ENCODE results near the gene INSC. TPM values are rescaled to one million over a fixed set of nuclear protein-coding genes. Genes with fewer than 3 reads are reported as not detected.

The INSC gene
- total RNA-seq, 1 experiment from 2014 or later = 0.17 TPM

DNA sequence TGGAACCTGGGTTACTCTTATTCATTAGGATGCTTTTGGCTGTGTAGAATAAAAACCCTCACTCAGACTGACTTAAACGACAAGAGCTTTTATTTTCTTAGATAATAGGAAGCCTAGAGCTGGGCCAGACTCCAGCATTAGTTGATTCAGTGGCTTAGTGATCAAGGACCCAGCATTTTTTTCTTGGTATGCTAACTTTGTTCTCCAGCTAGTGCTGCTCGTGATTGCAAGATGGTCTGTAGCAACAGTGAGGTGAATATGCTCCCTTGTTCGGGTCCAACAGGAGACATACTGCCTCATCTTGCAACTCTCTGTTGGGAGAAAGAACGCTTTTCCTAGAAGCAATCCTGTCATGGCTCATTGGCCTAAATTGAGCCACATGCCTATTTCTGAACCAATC, 33.4 kb downstream of the INSC start:
- TF ChIP-seq, protein P1, sequence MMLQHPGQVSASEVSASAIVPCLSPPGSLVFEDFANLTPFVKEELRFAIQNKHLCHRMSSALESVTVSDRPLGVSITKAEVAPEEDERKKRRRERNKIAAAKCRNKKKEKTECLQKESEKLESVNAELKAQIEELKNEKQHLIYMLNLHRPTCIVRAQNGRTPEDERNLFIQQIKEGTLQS (IDR thresholded peaks at IDR 0.05) = no peak
- TF ChIP-seq, protein P2, sequence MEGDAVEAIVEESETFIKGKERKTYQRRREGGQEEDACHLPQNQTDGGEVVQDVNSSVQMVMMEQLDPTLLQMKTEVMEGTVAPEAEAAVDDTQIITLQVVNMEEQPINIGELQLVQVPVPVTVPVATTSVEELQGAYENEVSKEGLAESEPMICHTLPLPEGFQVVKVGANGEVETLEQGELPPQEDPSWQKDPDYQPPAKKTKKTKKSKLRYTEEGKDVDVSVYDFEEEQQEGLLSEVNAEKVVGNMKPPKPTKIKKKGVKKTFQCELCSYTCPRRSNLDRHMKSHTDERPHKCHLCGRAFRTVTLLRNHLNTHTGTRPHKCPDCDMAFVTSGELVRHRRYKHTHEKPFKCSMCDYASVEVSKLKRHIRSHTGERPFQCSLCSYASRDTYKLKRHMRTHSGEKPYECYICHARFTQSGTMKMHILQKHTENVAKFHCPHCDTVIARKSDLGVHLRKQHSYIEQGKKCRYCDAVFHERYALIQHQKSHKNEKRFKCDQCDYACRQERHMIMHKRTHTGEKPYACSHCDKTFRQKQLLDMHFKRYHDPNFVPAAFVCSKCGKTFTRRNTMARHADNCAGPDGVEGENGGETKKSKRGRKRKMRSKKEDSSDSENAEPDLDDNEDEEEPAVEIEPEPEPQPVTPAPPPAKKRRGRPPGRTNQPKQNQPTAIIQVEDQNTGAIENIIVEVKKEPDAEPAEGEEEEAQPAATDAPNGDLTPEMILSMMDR (IDR thresholded peaks at IDR 0.05 in 2 of 3, conservative IDR thresholded peaks at IDR 0.05 in 1 of 3; ENCODE audit: borderline replicate concordance in 1 of 3, insufficient read depth in 1 of 3, low read depth in 2 of 3, low read length in 2 of 3) = no peak
- TF ChIP-seq, protein P3, sequence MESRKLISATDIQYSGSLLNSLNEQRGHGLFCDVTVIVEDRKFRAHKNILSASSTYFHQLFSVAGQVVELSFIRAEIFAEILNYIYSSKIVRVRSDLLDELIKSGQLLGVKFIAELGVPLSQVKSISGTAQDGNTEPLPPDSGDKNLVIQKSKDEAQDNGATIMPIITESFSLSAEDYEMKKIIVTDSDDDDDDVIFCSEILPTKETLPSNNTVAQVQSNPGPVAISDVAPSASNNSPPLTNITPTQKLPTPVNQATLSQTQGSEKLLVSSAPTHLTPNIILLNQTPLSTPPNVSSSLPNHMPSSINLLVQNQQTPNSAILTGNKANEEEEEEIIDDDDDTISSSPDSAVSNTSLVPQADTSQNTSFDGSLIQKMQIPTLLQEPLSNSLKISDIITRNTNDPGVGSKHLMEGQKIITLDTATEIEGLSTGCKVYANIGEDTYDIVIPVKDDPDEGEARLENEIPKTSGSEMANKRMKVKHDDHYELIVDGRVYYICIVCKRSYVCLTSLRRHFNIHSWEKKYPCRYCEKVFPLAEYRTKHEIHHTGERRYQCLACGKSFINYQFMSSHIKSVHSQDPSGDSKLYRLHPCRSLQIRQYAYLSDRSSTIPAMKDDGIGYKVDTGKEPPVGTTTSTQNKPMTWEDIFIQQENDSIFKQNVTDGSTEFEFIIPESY (IDR thresholded peaks at IDR 0.05; ENCODE audit: extremely low read depth, insufficient replicate concordance, low read length) = no peak
- no peak for TF ChIP-seq SP1 (IDR thresholded peaks at IDR 0.05; ENCODE audit: low read depth)
- no peak for TF ChIP-seq SRF (IDR thresholded peaks at IDR 0.05; ENCODE audit: low read depth)
- no peak for TF ChIP-seq ELF1 (IDR thresholded peaks at IDR 0.05; ENCODE audit: borderline replicate concordance, low read depth)
- TF ChIP-seq, protein P4, sequence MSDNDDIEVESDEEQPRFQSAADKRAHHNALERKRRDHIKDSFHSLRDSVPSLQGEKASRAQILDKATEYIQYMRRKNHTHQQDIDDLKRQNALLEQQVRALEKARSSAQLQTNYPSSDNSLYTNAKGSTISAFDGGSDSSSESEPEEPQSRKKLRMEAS (IDR thresholded peaks at IDR 0.05) = no peak
- TF ChIP-seq FOSL1 (IDR thresholded peaks at IDR 0.05; ENCODE audit: low read depth) = no peak
- TF ChIP-seq CBX3 (IDR thresholded peaks at IDR 0.05; ENCODE audit: low read depth) = no peak
- no peak for TF ChIP-seq JUND (IDR thresholded peaks at IDR 0.05)
- no peak for TF ChIP-seq POLR2AphosphoS5 (IDR thresholded peaks at IDR 0.05; ENCODE audit: low read depth, low read length)
- no peak for TF ChIP-seq CEBPB (IDR thresholded peaks at IDR 0.05; ENCODE audit: low read depth)
- TF ChIP-seq EZH2 (IDR thresholded peaks at IDR 0.05) = no peak
- no peak for TF ChIP-seq RAD21 (IDR thresholded peaks at IDR 0.05; ENCODE audit: low read depth)
- TF ChIP-seq, protein P5, sequence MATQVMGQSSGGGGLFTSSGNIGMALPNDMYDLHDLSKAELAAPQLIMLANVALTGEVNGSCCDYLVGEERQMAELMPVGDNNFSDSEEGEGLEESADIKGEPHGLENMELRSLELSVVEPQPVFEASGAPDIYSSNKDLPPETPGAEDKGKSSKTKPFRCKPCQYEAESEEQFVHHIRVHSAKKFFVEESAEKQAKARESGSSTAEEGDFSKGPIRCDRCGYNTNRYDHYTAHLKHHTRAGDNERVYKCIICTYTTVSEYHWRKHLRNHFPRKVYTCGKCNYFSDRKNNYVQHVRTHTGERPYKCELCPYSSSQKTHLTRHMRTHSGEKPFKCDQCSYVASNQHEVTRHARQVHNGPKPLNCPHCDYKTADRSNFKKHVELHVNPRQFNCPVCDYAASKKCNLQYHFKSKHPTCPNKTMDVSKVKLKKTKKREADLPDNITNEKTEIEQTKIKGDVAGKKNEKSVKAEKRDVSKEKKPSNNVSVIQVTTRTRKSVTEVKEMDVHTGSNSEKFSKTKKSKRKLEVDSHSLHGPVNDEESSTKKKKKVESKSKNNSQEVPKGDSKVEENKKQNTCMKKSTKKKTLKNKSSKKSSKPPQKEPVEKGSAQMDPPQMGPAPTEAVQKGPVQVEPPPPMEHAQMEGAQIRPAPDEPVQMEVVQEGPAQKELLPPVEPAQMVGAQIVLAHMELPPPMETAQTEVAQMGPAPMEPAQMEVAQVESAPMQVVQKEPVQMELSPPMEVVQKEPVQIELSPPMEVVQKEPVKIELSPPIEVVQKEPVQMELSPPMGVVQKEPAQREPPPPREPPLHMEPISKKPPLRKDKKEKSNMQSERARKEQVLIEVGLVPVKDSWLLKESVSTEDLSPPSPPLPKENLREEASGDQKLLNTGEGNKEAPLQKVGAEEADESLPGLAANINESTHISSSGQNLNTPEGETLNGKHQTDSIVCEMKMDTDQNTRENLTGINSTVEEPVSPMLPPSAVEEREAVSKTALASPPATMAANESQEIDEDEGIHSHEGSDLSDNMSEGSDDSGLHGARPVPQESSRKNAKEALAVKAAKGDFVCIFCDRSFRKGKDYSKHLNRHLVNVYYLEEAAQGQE (IDR thresholded peaks at IDR 0.05; ENCODE audit: low read depth) = no peak
- no peak for TF ChIP-seq ZFX (IDR thresholded peaks at IDR 0.05)
- no peak for TF ChIP-seq TCF7L2 (IDR thresholded peaks at IDR 0.05; ENCODE audit: borderline replicate concordance, extremely low read depth, insufficient read depth, insufficient read length)
- TF ChIP-seq SIN3A (IDR thresholded peaks at IDR 0.05; ENCODE audit: low read depth) = no peak
- ATAC-seq (no peak), DNase-seq (ENCODE audit: low read depth, low spot score) (no peak)
- Histone ChIP-seq H3K4me3 (replicated peaks in 1 of 2; ENCODE audit: low read depth in 1 of 2, low read length in 2 of 2) (no peak overlapping the region), H3K9ac (ENCODE audit: low read length) (no peak overlapping the region), H2AFZ (ENCODE audit: low read depth, low read length, poor library complexity, severe bottlenecking) (no peak overlapping the region), H3K36me3 (ENCODE audit: control insufficient read depth in 1 of 2, insufficient read depth in 2 of 2, low read length in 2 of 2) (no peaks in the 10 kb centered on the region), H3K27me3 (ENCODE audit: insufficient read depth, low read length) (no peaks in the 10 kb centered on the region), H3K27ac (ENCODE audit: low read depth, low read length) (no peak overlapping the region), H3K4me1 (ENCODE audit: control insufficient read depth in 1 of 2, insufficient read depth in 2 of 2, low read length in 2 of 2) (peaks cover 0 to 6% of the 10 kb centered on the region in 2 experiments; a peak in 1 of 4 replicates), H3K4me2 (ENCODE audit: low read length) (no peak overlapping the region), H4K20me1 (ENCODE audit: insufficient read depth) (no peaks in the 10 kb centered on the region), H3K9me2 (ENCODE audit: insufficient read depth) (no peaks in the 10 kb centered on the region), H3K79me2 (ENCODE audit: insufficient read depth, low read length) (no peaks in the 10 kb centered on the region), H3K9me3 (ENCODE audit: control insufficient read depth in 1 of 2, insufficient read depth in 1 of 2, low read depth in 1 of 2, low read length in 2 of 2) (no peaks in the 10 kb centered on the region)
- RAD21 ChIA-PET (ENCODE audit: low non-redundant PET in 1 of 2, low total read pairs in 2 of 2, uncharacterized antibody in 2 of 2, unreplicated experiment in 2 of 2) = no interaction called here
- intact Hi-C loops (cut with micrococcal nuclease) = no loop called here
- BruUV-seq (replicated peaks) = no TSS peak
- POLR2A ChIA-PET = no interaction called here
- CTCF ChIA-PET = no interaction called here

All from HCT116 (cell line).